HEK293T (cell line): ENCODE measurements around the gene NEB.

Experiments used
- ARNT ChIP-seq: fragments of 450-650 bp; IDR thresholded peaks from 2 replicates; pipeline ENCODE4 v1.6.1; 2017; ENCODE audit warnings: mild to moderate bottlenecking
- BHLHE40 ChIP-seq: fragments of 450-650 bp; IDR thresholded peaks from 2 replicates; pipeline ENCODE4 v1.6.1; 2016; ENCODE audit warnings: mild to moderate bottlenecking, moderate library complexity, borderline replicate concordance
- CTBP1 ChIP-seq: fragments of 450-650 bp; IDR thresholded peaks from 2 replicates; pipeline ENCODE4 v1.6.1; 2016; ENCODE audit warnings: borderline replicate concordance
- FOXA1 ChIP-seq: fragments of 450-650 bp; IDR thresholded peaks from 2 replicates; pipeline ENCODE4 v1.6.1; 2016; ENCODE audit warnings: mild to moderate bottlenecking
- FOXK2 ChIP-seq: fragments of 450-650 bp; IDR thresholded peaks from 2 replicates; pipeline ENCODE4 v1.6.1; 2016; ENCODE audit warnings: mild to moderate bottlenecking
- HDGF ChIP-seq: fragments of 450-650 bp; IDR thresholded peaks from 2 replicates; pipeline ENCODE4 v1.6.1; 2017; ENCODE audit warnings: antibody characterized with exemption, borderline replicate concordance
- L3MBTL2 ChIP-seq: fragments of 450-650 bp; conservative IDR thresholded peaks from 2 replicates; pipeline ENCODE4 v1.6.1; 2016; ENCODE audit warnings: mild to moderate bottlenecking
- LEF1 ChIP-seq: fragments of 450-650 bp; IDR thresholded peaks from 2 replicates; pipeline ENCODE4 v1.6.1; 2017; ENCODE audit warnings: mild to moderate bottlenecking, borderline replicate concordance
- SP1 ChIP-seq: fragments of 450-650 bp; IDR thresholded peaks from 2 replicates; pipeline ENCODE4 v1.6.1; 2017
- TARDBP ChIP-seq: fragments of 450-650 bp; IDR thresholded peaks from 2 replicates; pipeline ENCODE4 v1.6.1; 2016
- ZNF384 ChIP-seq: fragments of 450-650 bp; IDR thresholded peaks from 2 replicates; pipeline ENCODE4 v1.6.1; 2016
- TF ChIP-seq, protein P1 (sequence below): fragments of 450-650 bp; IDR thresholded peaks from 2 replicates; pipeline ENCODE4 v1.6.1; 2016

DNA sequence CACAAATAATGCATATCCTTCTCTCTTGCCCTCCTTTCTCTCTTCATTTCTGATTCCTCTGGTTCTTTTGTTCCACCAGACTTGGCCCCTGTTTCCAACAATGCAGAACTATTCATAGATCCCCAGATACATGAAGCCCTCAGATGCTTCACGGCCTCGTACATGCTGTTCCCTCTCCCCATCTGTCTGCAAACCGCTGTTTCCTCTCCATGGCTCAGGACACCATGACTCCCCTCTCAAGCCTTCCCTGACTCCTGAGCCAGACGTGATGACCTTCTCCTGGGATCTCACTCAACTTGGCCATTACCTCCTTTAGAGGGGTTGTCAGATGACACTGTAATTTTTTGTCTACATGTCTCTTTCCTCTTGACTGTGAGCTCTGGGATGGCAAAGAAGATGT lies 15.5 kb downstream of the NEB start:
- TF ChIP-seq TARDBP (no peak), SP1 (no peak), ARNT (no peak), L3MBTL2 (no peak), FOXK2 (no peak), FOXA1 (no peak), CTBP1 (no peak), LEF1 (no peak), HDGF (no peak), BHLHE40 (no peak), ZNF384 (no peak)
- TF ChIP-seq, protein P1, sequence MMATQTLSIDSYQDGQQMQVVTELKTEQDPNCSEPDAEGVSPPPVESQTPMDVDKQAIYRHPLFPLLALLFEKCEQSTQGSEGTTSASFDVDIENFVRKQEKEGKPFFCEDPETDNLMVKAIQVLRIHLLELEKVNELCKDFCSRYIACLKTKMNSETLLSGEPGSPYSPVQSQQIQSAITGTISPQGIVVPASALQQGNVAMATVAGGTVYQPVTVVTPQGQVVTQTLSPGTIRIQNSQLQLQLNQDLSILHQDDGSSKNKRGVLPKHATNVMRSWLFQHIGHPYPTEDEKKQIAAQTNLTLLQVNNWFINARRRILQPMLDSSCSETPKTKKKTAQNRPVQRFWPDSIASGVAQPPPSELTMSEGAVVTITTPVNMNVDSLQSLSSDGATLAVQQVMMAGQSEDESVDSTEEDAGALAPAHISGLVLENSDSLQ, result no peak
